Measurements from ENCODE around the gene LYL1.

LYL1 gene

DNA sequence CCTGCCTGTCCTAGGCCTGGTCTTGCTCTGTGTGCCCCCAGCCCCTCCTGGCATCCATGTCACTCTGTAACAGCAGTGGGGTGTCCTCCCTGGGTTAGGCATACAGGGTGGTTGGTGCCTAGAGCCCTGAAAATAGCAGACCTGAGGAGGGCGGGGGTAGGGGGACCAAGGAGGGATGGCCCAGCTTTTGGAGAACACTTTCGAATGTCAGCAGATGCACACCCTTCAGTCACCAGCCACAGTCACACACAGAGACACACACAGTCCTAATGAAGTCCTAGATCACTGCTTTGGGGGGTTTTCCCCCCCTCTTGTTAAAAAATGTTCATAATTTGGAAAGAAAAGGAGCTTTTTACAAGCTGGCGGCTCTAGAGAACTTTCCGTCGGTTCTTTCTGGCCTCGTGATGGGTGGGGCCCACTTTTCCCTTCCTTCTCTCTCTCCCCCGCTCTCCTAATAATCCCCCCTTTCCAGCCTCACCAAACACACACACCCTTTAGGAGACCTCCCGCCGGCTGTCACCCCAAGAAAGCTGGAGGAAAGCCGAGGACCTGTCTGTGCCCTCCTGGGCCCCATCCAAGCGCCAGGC, 47.9 kb downstream of the LYL1 start:
- no peak for DNase-seq

DNA sequence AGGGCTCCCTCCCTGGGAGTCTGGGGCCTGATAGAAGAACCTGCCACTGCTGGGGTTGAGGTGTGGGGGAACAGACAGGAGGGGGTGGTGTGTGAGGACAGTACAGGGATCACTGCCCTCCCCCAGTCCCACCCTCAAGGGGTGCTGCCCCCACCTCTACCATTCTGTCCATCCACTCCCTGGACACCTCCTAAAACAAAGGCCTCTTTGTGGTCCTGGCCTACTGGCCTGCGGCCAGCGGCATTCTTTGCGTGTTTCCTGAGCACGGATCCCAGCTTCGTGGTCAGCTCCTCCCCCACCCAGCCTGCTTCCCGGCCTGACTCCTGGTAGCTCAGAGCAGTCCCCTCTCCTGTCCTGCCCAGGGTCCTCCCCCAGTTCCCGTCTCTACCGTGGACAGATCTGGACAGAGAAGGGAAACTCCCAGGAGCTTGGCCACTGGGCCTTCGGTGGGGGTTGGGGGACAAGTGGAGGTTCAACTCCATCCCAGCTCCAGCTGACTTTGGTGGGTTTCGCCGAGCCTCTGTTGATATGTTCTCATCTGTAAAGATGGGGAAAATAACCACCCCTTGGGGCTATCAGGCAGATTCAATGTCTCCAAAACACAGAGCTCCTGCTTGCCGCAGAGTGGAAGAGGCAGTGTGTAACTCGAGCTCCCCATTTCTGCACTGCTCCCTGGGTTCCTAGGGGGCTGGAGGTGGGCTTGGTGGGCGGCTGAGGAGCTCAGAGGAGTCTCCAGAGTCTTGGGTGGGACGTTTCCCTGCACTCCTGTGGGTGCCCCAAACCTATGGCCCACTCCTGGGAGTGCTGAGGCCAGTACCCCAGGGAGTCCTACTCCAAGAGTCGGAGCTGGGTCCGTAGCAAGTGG, 48.7 kb downstream of the LYL1 start:
- DNase-seq: no peak

DNA sequence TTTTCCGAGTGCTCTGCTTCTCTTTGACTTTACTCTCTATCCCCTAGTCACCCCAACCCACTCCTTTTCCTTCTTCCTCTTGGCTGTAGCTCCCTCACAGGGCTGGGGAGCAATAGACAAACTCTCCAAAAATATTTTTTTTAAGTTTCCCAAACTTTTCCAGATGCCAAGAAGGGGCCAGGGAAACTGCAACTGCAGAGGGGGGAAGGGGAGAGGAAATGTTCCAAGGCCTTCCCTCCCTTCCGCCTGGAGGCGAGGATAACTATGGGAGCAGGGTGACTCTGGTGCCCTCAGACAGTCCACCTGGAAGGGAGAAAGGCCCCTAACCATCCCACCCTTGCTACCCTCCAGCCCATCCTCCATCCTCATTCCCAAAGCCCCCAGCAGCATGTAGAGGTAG, 49.4 kb downstream of the LYL1 start:
- no peak for DNase-seq

DNA sequence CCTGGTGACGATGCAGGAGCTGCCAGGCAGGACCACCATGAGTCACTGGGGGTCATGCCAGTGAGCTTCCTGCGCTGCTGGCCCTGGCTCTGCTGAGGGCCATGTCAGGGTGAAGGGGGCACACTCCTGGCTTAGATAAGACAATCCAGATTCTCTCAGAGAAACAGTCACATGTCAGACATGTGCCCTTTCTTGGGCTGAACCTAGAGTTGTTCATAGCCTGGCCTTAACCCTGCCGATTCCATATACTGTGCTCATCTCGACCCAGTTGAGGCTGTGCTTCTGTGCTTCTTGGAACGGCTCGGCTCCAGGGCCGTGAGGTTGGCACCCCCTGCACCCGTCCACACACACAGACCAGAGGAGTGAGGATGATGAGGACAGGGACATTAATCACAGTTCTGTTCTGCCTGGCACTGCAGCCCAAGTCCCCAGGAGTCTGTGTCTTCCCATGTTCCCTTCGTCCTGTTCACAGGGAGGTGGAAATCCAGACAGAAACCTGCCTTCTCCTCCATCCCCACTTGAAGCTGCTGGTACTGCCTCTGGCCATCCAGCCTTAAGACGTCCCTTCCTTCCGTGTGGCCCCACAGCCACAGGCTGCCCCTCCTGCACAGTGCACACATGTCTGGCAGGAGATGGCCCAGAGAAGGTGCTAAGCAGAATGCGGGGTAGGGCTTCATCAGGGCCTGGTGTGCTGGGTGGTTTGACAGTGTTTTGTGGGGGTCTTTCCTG, 50.0 kb downstream of the LYL1 start:
- no peak for DNase-seq

DNA sequence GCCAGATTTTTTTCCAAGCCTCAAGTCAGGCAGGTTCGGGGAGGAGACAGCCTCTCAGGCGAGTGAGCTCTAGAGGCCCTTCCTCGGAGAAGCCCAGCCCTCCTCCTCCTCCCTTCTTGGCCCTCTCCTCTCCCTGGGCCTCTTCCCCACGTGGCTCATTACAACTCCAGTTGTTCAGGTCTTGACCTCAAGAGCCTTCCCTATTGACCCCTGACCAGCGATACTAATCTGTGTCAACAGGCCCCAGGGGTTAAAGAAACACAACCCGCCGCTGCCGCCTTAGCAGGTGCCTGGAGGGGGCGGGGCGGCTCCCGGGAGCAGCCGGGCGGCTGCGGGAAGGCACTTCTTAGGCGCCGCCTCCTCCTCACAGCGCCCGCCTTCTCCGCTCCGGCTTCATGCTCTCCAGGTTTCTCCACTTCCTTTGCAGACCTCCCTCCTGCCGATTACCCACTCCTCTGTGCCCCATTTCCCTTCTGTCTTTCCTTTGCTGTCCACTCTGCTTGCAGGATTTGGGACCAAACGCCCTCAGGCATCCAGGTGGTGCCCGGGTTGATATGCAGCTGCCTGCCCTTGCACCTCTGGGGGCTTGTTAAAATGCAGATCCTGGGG, 51.0 kb downstream of the LYL1 start:
- no peak for DNase-seq

DNA sequence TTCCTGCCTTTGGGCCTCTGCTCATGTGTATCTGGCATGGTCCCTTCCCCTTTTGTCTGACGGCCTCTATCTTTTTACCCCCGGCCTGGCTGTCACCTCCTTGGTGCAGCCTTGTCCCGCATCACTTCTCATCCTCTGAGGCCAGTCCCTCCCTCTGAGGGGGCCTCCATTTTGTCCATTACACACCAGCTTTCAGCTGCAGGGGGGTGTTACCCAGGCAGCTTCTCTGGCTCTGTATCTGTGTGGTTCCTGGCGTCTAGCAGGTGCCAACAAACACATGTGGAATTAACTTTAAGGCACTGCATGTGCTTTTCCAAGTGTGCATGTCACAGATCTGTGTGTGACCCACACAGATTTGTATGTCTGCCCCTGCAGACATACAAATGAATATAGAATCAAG, 52.4 kb downstream of the LYL1 start:
- DNase-seq: no peak
